C4-2B (cell line): ENCODE data around the gene CCDC88C.

Experiments used
- H3K27ac ChIP-seq: fragments of 450-650 bp; 2 replicates; pipeline ENCODE4 v1.5.1; 2017
- ZFX ChIP-seq: fragments of 450-650 bp; IDR thresholded peaks from 2 replicates; pipeline ENCODE4 v1.6.1; 2017
- TF ChIP-seq, protein P1 (sequence below): fragments of 450-650 bp; conservative IDR thresholded peaks from 2 replicates; pipeline ENCODE4 v1.5.1; 2017; ENCODE audit warnings: mild to moderate bottlenecking

Gene CCDC88C

DNA sequence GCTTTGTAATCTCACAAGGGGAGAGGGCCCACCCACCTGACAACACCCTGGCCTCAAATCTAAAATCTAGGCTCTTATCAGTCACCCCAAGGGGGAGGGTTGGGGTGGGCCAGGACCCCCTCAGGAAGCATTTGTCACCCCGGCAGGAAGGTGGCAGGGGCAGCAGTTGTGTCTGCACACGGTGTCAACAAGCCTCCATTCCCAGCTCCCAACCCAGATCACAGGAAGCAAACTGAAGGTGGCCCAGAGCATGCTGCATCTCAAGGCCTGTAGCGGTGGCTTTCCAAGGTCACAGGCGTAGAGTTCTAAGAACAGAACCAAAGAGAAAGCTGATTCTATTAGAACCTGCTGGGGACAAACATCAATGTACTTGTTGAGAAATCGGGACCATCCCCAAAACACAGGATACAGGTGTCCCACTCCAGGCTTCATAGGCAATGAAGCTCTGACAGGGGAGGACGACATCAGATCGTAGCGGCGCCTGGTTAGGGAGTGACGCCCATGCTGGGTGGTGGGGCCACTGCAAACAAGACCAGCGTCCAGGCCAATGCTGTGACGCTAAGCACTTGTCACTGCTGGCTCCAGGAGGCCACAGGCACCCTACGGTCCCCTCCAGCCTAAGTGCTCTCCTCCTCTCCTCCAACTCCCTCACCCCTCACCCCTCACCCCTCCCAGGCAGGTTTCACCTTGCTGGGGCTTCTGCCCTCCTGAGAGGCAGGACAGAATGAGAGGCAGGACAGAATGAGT lies 52.9 kb downstream of the CCDC88C start:
- TF ChIP-seq, protein P1, sequence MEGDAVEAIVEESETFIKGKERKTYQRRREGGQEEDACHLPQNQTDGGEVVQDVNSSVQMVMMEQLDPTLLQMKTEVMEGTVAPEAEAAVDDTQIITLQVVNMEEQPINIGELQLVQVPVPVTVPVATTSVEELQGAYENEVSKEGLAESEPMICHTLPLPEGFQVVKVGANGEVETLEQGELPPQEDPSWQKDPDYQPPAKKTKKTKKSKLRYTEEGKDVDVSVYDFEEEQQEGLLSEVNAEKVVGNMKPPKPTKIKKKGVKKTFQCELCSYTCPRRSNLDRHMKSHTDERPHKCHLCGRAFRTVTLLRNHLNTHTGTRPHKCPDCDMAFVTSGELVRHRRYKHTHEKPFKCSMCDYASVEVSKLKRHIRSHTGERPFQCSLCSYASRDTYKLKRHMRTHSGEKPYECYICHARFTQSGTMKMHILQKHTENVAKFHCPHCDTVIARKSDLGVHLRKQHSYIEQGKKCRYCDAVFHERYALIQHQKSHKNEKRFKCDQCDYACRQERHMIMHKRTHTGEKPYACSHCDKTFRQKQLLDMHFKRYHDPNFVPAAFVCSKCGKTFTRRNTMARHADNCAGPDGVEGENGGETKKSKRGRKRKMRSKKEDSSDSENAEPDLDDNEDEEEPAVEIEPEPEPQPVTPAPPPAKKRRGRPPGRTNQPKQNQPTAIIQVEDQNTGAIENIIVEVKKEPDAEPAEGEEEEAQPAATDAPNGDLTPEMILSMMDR: no peak
- TF ChIP-seq ZFX: no peak
- H3K27ac ChIP-seq: no peak overlapping the region

DNA sequence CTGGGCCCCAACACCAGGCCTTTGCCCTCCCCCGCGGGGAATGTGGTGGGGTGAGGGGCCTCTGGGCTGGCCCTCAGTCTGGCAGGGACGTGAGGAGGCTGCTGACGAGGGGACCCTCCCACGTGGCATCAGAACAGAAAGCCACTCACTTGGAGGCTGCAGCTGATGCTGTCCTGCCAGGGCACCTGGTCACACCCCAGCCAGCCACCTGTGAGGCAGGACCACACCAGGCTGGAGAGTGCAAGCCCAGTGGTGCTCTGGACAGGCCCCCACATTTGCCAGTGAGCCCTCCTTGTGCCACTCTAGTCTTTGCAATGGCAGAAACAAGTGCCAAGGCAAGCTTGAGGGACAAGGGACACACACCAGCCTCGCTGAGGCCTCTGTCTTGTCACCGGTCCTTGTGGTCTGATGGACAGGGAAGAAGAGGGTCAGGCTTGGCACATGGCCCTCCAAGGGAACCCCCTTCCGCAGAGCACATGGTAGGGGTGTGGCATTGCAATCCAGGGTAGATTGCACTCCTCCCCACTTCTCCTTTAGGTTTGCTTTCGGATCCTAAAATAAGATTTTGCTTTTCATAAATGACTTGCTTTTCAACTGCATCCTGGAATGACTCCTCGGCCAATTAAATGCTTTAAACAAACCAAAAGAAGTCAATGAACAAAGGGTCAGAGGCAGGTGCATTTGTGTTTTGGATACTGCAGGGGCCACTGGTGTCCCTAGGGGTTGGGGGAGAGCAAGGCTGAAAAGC lies 53.7 kb downstream of the CCDC88C start:
- no peak overlapping the region for H3K27ac ChIP-seq
- TF ChIP-seq, protein P1: no peak
- no peak for TF ChIP-seq ZFX

DNA sequence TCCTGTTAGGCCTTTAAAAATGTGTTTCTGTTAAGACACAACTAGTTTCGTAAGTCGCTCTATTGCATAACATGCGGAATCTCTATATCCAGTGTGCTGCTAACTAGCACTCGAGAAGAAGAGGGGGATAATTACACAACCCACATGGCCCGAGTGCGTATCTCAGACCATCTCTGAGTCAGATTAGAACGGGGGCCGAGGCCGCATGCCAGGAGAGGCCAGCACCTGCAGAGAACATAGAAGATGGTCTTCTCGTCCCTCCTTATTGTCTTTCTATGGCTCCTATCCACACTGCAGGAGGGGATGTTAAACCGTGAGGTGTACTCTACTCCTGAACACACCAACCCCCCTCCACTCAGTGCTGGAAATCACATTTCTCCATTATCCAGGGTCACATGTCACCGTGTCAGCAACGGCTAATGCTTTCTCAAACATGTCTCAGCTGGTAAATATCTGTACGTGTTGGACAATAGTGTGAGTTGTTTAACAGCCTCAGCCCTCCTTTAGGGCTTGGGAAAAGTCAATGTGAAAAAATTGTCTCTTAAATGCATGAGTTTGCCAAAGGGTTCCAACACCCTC lies 56.3 kb downstream of the CCDC88C start:
- no peak overlapping the region for H3K27ac ChIP-seq
- TF ChIP-seq ZFX: no peak
- TF ChIP-seq, protein P1: no peak

DNA sequence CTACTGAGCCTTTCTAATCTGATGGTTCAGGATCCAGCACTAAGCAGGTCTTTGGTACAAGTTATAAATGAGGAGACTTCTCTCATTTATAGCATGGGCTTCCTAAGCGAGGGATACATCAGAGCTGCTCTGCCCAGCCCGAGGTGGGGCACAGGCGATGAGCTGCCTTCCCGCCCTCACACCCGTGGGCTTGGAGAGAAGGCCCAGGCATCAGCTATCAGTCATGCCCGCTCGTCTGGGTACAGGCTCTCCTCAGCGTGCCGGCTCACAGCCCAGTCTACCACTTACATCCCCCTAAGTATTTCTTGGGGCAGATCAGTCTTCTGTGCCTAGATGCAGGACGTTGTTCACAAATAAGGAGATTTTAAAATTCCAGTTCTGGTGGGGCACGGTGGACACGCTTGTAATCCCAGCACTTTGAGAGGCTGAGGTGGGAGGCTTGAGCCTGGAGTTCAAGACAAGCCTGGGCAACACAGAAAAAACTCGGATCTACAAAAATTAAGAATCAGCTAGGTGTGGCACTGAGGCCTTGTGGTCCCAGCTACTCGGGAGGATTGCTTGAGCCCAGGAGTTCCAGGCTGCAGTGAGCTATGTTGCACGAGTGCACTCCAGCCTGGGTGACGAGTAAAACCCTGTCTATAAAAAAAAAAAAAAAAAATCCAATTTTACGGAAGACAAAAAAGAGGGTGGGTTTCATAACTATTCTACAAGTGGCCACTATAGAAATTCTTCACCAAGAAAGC lies 57.0 kb downstream of the CCDC88C start:
- TF ChIP-seq ZFX: no peak
- TF ChIP-seq, protein P1: no peak
- no peak overlapping the region for H3K27ac ChIP-seq

DNA sequence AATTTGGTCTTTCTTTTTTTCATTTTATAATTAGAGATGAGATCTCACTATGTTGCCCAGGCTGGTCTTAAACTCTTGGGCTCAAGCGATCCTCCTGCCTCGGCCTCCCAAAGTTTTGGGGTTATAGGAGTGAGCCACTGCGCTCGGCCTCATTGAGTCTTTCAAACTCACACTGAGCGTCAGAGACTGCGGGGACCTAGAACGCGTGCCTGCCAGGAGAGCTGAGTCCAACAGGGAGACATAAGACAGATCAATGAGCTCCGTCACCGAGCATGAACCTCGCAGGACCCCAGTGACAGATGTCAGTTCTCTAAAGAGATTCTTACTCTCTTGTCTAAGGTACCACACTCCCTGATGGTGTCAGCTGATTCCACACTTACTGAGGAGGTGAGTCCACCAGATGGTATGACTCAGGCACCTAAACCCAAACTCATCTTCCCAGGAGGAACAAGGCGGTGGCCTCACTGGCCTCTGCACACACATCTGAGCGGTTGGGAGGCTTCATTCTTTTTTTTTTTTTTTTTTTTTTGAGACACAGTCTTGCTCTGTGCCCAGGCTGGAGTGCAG lies 58.9 kb downstream of the CCDC88C start:
- H3K27ac ChIP-seq: no peak overlapping the region
- no peak for TF ChIP-seq ZFX
- TF ChIP-seq, protein P1: no peak

DNA sequence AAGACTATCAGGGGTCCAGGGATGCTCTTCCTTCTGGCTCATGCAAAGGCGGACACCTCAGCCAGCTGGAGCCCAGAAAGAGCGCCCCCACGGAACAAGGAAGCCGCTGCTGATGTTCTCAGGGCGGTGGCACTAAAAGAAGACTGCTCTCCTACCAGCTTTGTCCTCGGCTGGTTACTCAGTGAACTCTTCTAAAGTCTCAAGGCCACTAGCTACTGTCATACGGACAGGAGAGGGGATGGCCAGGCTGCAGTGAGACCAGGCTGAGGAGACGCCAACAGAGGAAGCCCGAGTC lies 59.6 kb downstream of the CCDC88C start:
- H3K27ac ChIP-seq: no peak overlapping the region
- TF ChIP-seq, protein P1: no peak
- TF ChIP-seq ZFX: no peak
